HG02623 (cell line): Measurements from ENCODE around the gene CDCA7.
"Not testable (repeated sequence)": the region's sequence is repeated elsewhere in the genome, so short reads cannot be mapped to it uniquely, and the experiment has no call there.

Experiments
- ATAC-seq: cut with Tn5 transposase; IDR thresholded peaks from one replicate; pipeline ENCODE4 v1.9.1; 2021; ENCODE audit warnings: moderate library complexity; ENCODE audit not compliant: unreplicated experiment

The CDCA7 gene

DNA sequence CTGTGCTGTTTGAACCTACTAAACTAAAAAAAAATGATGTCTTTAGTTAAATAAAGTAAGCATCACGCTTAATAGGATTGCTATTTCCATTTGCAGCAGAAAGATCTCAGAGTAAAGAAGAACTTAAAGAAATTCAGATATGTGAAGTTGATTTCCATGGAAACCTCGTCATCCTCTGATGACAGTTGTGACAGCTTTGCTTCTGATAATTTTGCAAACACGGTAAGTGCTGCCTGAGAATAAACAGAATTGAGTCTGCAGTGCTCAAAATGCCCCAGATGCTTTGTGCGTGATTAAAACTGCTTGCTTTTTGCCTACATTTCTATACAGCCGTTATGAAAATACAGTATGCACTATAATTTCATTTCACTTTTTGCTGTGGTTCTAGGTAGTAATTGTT, 3.9 kb downstream of the CDCA7 start:
- no peak for ATAC-seq

DNA sequence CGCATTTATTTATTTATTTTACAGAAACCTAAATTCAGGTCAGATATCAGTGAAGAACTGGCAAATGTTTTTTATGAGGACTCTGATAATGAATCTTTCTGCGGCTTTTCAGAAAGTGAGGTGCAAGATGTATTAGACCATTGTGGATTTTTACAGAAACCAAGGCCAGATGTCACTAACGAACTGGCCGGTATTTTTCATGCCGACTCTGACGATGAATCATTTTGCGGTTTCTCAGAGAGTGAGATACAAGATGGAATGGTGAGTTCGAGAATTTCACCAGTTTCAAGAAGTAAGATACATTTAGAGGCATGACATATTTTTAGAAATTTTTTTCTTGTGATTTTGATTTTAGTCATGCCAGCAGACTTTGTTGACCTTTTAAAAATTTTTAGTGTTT, 4.6 kb downstream of the CDCA7 start:
- ATAC-seq, result no peak

GRCh38 chr2:173370198-173370597, 15.5 kb downstream of the CDCA7 start:
- ATAC-seq, result no peak

- ATAC-seq, result no peak
Observed at GRCh38 chr2:173371023-173371422, 16.4 kb downstream of the CDCA7 start.

DNA sequence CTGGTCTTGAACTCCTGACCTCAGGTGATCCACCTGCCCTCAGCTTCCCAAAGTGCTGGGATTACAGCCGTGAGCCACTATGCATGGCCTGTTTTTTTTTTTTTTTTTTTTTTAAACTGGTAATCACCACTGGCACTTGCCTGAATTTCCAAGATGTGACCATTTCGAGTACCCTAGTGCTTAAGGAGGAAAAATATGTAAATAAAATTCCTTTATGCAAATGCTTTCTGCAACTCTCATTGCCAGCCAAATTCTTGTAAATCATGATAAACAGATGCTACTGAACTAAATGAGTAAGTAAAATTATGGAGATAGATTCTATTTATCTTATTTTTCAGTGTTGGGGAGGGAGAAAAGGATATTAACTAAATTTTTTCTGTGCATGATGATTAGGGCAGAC, 18.6 kb downstream of the CDCA7 start:
- no peak for ATAC-seq

DNA sequence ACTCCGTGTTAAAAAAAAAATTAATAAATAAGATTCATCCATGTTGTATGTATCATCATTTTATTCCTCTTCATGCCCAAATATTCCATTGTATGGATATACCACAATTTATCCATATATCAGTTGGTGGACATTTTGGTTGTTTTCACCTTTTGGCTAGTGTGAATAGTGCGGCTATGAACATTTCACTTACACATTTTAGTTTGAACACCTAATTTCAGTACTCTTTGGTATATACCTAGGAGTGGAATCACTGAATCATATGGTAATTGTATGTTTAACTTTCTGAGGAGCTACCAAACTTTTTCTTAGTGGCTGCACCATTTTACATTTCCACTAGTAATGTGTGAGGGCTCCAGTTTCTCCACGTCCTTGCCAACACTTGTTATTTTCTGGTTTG, 20.0 kb downstream of the CDCA7 start:
- ATAC-seq, result no peak

DNA sequence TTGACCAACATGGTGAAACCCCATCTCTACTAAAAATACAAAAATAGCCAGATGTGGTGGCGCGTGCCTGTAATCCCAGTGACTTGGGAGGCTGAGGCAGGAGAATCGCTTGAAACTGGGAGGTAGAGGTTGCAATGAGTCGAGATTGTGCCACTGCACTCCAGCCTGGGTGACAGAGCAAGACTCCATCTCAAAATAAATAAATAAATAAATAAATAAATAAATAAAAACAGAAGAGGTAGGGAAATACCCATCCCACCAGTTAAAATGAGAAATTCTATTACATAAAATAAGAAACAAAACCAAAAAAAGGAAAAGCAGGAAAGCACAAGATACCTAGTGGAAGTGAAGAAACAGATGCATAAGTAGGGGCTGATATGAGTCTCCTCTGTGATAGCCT, 30.9 kb downstream of the CDCA7 start:
- ATAC-seq, result not testable (repeated sequence)

DNA sequence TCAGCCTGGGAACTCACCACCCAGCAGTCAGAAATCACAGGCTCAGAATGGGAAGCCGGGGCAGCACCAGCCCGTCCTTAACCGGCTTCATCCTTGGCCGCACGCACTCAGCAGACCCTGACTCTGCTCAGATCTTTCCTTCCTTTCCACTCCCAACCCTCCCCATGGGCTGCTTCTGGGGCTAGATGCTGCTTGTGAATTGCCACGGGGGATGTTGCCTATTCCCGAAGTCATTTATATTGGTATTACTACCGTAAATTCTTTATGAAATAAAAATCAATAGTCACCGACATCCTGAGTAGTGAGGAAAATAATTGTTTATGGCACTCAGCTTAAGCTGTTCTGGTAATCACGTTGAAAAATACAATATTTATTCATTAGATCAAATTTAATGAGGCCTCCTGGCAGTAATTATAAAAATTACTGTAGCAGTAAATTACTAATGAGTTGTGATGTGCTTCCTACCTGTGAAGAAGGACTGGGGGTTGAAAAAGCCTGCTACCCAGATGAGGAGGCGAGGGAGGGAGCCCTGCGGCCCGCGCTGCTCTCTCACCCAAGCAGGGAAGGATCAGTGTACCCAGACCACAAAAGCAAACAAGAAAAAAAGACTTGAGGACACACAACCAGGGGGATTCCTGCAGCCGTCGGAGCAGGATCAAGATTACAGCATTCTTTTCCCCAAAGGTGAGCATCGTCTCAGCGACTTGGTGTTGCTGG, 31.5 kb downstream of the CDCA7 start:
- ATAC-seq, result no peak

DNA sequence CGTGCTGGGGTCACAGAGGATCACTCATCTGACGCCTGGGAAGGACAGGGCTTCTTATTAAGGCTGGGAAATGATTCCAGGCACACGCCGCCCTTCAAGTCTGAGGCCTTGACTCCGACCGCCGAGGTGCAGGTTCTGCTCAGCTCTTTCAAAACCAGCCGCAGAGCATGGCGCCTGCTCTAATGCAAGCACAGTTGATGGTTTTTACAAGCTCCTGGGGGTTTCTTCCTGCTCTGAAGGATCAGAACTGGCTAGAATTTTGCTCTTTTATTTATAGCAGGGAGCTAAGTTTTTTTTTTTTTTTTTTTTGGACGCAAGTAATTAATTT, 32.0 kb downstream of the CDCA7 start:
- ATAC-seq, result no peak

DNA sequence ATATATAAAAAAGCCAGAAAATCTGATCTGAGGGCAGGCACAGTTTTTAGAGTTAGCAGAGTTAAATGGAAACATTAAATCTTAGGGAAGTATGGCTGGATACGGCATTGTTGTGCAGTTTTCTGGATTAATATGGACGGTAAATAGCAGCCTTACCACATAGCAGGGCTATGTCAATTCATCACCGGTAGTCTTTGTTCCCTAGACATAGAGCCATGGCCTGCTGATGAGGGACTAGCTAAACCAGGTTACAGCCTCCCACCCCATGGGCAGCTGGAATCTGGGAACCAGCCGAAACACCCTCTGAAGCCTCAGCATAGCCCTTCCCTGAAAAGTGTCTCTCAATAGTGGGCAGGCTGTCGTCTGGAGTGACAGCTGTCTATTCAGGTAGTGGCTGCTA, 32.4 kb downstream of the CDCA7 start:
- ATAC-seq, result no peak

DNA sequence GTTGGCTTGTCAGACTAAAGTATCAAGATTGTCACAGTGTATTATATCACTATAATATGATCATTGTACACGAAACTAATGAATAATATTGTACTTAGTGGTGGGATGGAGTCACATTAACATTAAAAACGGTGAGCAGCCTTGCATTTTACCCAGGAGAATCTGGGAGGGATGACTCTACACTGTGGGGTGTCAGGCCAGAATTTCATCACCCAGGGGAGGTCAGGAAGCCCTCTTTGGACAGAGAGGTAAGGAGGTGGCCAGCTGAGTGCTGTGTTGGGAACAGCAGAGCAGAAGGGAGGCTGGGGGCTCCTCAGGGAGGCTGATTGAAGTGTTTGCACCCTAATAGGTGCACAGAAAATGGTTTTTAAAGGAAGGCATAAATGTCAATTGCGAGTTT, 33.0 kb downstream of the CDCA7 start:
- ATAC-seq, result no peak

GRCh38 chr2:173388795-173389194, 34.1 kb downstream of the CDCA7 start:
- ATAC-seq, result no peak

- ATAC-seq, result no peak
Observed at GRCh38 chr2:173390036-173390435, 35.4 kb downstream of the CDCA7 start.

DNA sequence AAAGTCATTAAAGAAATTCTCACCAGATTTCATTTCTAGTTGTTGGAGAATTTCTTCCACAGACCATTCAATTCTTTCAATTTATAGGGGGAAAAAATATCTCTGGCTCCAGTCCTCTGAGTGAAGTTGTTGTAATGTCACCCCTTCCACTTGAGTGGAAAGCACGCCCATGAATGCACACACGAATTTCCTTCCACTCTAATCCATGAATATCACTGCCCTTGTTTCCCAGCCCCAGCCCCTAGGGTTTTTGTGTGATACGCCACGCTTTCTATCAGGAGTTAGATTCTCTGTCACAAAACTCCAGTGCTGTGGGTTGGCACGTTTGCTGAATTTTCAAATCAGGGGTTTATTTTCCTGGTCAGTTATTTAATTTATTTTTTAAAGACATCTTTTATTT, 38.1 kb downstream of the CDCA7 start:
- no peak for ATAC-seq

DNA sequence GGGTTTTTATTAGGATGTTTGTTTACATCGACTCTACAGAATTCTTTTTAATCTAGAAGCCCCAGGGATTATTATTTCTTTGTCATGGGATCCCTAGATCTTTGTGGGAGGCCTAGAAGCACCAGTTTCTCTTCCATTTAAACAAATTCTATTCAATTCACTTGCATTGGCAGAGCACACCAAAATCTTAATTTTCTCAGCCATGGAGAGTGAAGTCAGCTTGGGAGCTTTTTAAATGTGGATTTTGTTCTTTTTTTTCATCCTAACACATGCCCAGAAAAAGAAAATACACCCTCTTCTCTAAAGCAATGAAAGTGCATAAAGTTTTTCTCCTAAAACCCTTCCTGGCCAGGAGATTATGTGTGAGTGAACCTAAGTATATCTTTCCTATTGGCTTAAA, 38.5 kb downstream of the CDCA7 start:
- no peak for ATAC-seq

DNA sequence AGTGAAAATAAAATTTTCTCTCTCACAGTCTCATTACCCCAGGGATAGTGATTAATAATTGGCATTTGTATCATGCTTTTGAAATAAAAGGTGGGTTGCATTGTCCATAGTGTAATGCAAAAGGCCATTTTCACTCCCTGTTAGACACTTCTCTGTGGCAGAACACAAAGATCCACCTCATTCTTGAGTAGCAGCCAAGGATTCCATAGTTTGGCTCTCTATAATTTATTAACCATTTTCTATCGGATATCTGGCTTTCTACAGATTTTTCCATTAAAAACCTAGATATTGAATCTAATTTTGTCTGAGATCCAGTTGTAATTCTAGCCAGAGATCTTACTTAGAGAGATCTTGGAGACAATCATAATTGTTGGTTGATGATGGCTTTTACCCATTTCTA, 39.0 kb downstream of the CDCA7 start:
- no peak for ATAC-seq

DNA sequence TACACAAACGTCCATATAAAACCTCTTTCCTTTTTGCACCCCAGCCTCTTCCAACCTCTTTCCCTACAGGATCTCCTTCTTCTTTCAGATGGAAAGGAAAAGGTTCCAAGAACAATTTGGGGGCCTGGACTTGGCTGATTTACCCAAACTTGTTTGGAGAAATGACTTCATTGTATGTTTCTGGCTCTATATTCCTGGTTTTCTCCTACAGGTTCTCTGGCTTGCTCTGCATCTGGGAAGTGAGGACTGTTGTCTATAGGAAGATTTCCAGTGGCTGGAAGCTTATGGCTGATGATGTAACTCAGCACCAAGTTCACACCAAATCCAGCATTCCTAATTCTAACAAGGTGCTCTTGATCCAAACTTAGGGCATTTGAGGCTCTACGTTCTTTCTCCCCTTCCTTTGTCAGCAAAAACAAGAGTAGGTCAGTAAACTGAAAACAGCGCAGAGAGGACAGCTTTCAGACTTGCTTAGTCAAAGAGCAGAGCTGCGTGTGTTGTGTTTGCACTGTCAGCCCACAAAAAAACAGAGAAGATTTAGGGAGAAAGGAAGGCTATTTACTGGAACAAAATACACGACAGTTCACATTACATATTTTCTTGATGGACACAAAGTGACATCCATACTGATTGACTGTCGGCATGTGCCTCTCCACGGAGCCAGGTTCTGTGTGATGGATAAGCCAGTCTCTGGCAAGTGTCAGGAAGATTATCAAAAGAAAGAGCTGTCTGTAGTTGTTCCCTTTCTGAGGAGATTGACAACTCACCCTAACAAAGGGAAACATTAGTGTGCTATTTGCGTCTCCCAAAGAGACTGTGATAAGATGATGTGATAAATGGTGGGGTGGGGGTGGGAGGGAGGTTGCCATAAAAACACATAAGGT, 39.7 kb downstream of the CDCA7 start:
- ATAC-seq, result no peak

GRCh38 chr2:173395567-173396351, 41.1 kb downstream of the CDCA7 start:
- no peak for ATAC-seq

- ATAC-seq, result no peak
Observed at GRCh38 chr2:173397539-173397938, 42.9 kb downstream of the CDCA7 start.

- ATAC-seq, result no peak
Observed at GRCh38 chr2:173399229-173399628, 44.6 kb downstream of the CDCA7 start.

DNA sequence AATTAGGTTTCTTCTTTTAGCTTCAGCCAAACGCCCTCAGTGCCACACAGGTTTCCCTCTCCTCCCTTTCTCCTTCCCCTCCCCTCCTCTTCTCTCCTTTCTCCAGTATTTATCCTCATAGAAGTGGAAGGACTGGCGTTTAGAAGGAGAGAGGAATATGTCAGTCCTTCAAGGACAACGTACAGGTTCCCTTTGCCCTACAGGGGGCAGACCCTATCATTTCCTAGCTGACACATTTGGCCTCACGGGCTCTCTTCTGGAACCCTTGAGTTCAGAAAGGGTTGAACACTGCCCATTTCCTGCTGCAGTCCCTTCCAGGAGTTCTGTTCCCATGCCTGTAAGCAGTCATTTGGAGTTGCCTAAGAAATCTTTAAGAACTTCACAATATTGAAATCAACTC, 46.1 kb downstream of the CDCA7 start:
- no peak for ATAC-seq
